GM21390 (cell line): ENCODE results near the gene BSCL2.
"Not testable (repeated sequence)": the region's sequence is repeated elsewhere in the genome, so short reads cannot be mapped to it uniquely, and the experiment has no call there.

Experiments used
- ATAC-seq: cut with Tn5 transposase; IDR thresholded peaks from one replicate; pipeline ENCODE4 v1.9.1; 2021; ENCODE audit not compliant: unreplicated experiment

Gene BSCL2

GRCh38 chr11:62688491-62688890 is 18.7 kb downstream of the BSCL2 start:
- ATAC-seq, result no peak

- ATAC-seq, result no peak
Observed at GRCh38 chr11:62687508-62688396, 19.5 kb downstream of the BSCL2 start.

GRCh38 chr11:62682518-62682917 is 24.7 kb downstream of the BSCL2 start:
- no peak for ATAC-seq

- peak; percentile 57 for ATAC-seq
Observed at GRCh38 chr11:62680825-62681240, 26.4 kb downstream of the BSCL2 start.

GRCh38 chr11:62678770-62679696 is 28.2 kb downstream of the BSCL2 start, which contains the start of gene UBXN1:
Gene UBXN1 (minus strand): TSS chr11:62679073. CDS start chr11:62678923, 150 bp downstream.
- ATAC-seq, result peak; percentile 74

GRCh38 chr11:62678433-62678769 is 28.8 kb downstream of the BSCL2 start:
- ATAC-seq, result no peak

- ATAC-seq, result no peak
Observed at GRCh38 chr11:62677714-62678113, 29.5 kb downstream of the BSCL2 start.

GRCh38 chr11:62677156-62677555 is 30.1 kb downstream of the BSCL2 start:
- no peak for ATAC-seq

- no peak for ATAC-seq
Observed at GRCh38 chr11:62676698-62677097, 30.5 kb downstream of the BSCL2 start.

GRCh38 chr11:62675415-62675814 is 31.8 kb downstream of the BSCL2 start:
- not testable (repeated sequence) for ATAC-seq

- no peak for ATAC-seq
Observed at GRCh38 chr11:62673196-62673525, 34.1 kb downstream of the BSCL2 start.

GRCh38 chr11:62671608-62672389 is 35.4 kb downstream of the BSCL2 start, which contains the start of the genes LBHD1 and UQCC3:
Gene LBHD1 (minus strand): TSS chr11:62672267. CDS start chr11:62670031, 2,236 bp downstream.
Gene UQCC3 (plus strand): TSS chr11:62671673. CDS start chr11:62671746, 73 bp downstream.
- ATAC-seq, result peak; percentile 67

GRCh38 chr11:62671236-62671607 is 36.0 kb downstream of the BSCL2 start:
- no peak for ATAC-seq

- no peak for ATAC-seq
Observed at GRCh38 chr11:62669420-62670161, 37.6 kb downstream of the BSCL2 start.

GRCh38 chr11:62667460-62667859 is 39.8 kb downstream of the BSCL2 start:
- ATAC-seq, result no peak

- ATAC-seq, result no peak
Observed at GRCh38 chr11:62666259-62666926, 40.8 kb downstream of the BSCL2 start.

- ATAC-seq, result peak; percentile 13
Observed at GRCh38 chr11:62665599-62666258, 41.5 kb downstream of the BSCL2 start.

GRCh38 chr11:62665075-62665598 is 42.1 kb downstream of the BSCL2 start, which contains the start of the genes C11orf98 and CSKMT:
Gene C11orf98 (minus strand): TSS chr11:62665210. CDS start chr11:62665169, 41 bp downstream.
Gene CSKMT (plus strand): TSS chr11:62665312. CDS start chr11:62665880, 568 bp downstream.
- ATAC-seq, result peak; percentile 86
